Posterior vena cava (tissue), 2 donors: ENCODE data around the gene TRIM2. TPM values are rescaled to one million over a fixed set of nuclear protein-coding genes. Genes with fewer than 3 reads are reported as not detected.
A peak's percentile ranks its signal among the peaks of the same experiment; 100 is the strongest.

Experiments used
- DNase-seq: peaks from one replicate; pipeline ENCODE4 v3.0.0-alpha.2; 2020; ENCODE audit warnings: low spot score
- intact Hi-C, 2 donors: fragments of 100-400 bp; cut with DNase I; formaldehyde crosslinking; loops; one replicate each; pipeline versions ENCODE4 v1.14.1 to v1.14.2; 2022 to 2023
- total RNA-seq, 2 donors: library from RNA; stranded (reverse); fragmentation: NEBNext Ultra II Directional; extraction: Animal tissue kit (Norgen Biotek cat#: 25700); gene quantifications; one replicate each; pipeline ENCODE4 v1.2.1, GENCODE V29; 2021
- donor health status: DM: yes; HTN: yes; CAD: no.
- donor health status: DM: yes; HTN: yes; CAD: no.

Gene TRIM2
- total RNA-seq, 2 donors from 2014 or later, result 28.2 to 29.1 TPM

GRCh38 chr4:153265306-153266047, 61.2 kb downstream of the TRIM2 start:
- intact Hi-C loops, result no loop called here
- DNase-seq, result no peak

- DNase-seq, result no peak
Measured at GRCh38 chr4:153266988-153267387, 62.7 kb downstream of the TRIM2 start.

GRCh38 chr4:153267890-153268289, 63.6 kb downstream of the TRIM2 start:
- intact Hi-C loops, result no loop called here
- no peak for DNase-seq

More at GRCh38 chr4:153266988-153267387, 62.7 kb downstream of the TRIM2 start:
- intact Hi-C loops, result no loop called here

- no peak for DNase-seq
- intact Hi-C loops, result no loop called here
Measured at GRCh38 chr4:153268295-153268694, 64.1 kb downstream of the TRIM2 start.

GRCh38 chr4:153269218-153269990, 65.2 kb downstream of the TRIM2 start:
- intact Hi-C loops, result no loop called here
- no peak for DNase-seq

GRCh38 chr4:153270361-153270760, 66.1 kb downstream of the TRIM2 start:
- no peak for DNase-seq
- intact Hi-C loops, result no loop called here

- no peak for DNase-seq
- intact Hi-C loops, result no loop called here
Measured at GRCh38 chr4:153271820-153272219, 67.6 kb downstream of the TRIM2 start.

GRCh38 chr4:153273751-153274150, 69.5 kb downstream of the TRIM2 start:
- intact Hi-C loops, result no loop called here
- DNase-seq, result no peak

GRCh38 chr4:153274967-153275366, 70.7 kb downstream of the TRIM2 start:
- intact Hi-C loops, result no loop called here
- DNase-seq, result no peak

- DNase-seq, result no peak
- intact Hi-C loops, result no loop called here
Measured at GRCh38 chr4:153275380-153276276, 71.4 kb downstream of the TRIM2 start.

- intact Hi-C loops, result no loop called here
- no peak for DNase-seq
Measured at GRCh38 chr4:153276971-153277370, 72.7 kb downstream of the TRIM2 start.

- DNase-seq, result no peak
- intact Hi-C loops, result no loop called here
Measured at GRCh38 chr4:153281476-153281875, 77.2 kb downstream of the TRIM2 start.

GRCh38 chr4:153282023-153282422, 77.8 kb downstream of the TRIM2 start:
- intact Hi-C loops, result no loop called here

GRCh38 chr4:153283260-153283659, 79.0 kb downstream of the TRIM2 start:
- no peak for DNase-seq
- intact Hi-C loops, result no loop called here

More at GRCh38 chr4:153282023-153282422, 77.8 kb downstream of the TRIM2 start:
- no peak for DNase-seq

- intact Hi-C loops, result no loop called here
Measured at GRCh38 chr4:153290134-153290533, 85.9 kb downstream of the TRIM2 start.

GRCh38 chr4:153291562-153291961, 87.3 kb downstream of the TRIM2 start:
- intact Hi-C loops, result no loop called here
- no peak for DNase-seq

More at GRCh38 chr4:153290134-153290533, 85.9 kb downstream of the TRIM2 start:
- no peak for DNase-seq

- DNase-seq, result no peak
- intact Hi-C loops, result loop anchor here in 1 of 2 donors (1.0 kb wide), 1 partner anchor 13 kb away; no protein-coding TSS in a partner anchor
Measured at GRCh38 chr4:153292897-153293741, 88.9 kb downstream of the TRIM2 start.

GRCh38 chr4:153293742-153294057, 89.5 kb downstream of the TRIM2 start:
- peak; percentile 60 for DNase-seq
- intact Hi-C loops, result loop anchor here in 1 of 2 donors (1.0 kb wide), 1 partner anchor 13 kb away; no protein-coding TSS in a partner anchor

GRCh38 chr4:153294631-153295030, 90.4 kb downstream of the TRIM2 start:
- intact Hi-C loops, result no loop called here
- no peak for DNase-seq
